Stimulated activated CD8-positive, alpha-beta memory T cell treated with anti-CD3 and anti-CD28 coated beads, Interleukin-7, amount 100 ng/mL, for 1 hour (primary cell): ENCODE measurements around the gene FEM1C.

Source experiments
- DNase-seq, 2 donors: peaks; one replicate each; pipeline ENCODE4 v3.0.0-alpha.2; 2020; ENCODE audit warnings: low read depth in 2 of 2

Gene FEM1C

GRCh38 chr5:115478281-115478680 lies 66.3 kb downstream of the FEM1C start:
- no peak for DNase-seq

- no peak for DNase-seq
These were observed 67.0 kb downstream of the FEM1C start for GRCh38 chr5:115477581-115477980.

- no peak for DNase-seq
These were observed 68.8 kb downstream of the FEM1C start for GRCh38 chr5:115475788-115476187.

- no peak for DNase-seq
These were observed 72.1 kb downstream of the FEM1C start for GRCh38 chr5:115472271-115473025.

GRCh38 chr5:115471345-115472063 lies 73.1 kb downstream of the FEM1C start:
- DNase-seq, result no peak

GRCh38 chr5:115470921-115471320 lies 73.7 kb downstream of the FEM1C start:
- DNase-seq, result no peak
